ENCODE measurements around the gene PRR5L.

Gene PRR5L

DNA sequence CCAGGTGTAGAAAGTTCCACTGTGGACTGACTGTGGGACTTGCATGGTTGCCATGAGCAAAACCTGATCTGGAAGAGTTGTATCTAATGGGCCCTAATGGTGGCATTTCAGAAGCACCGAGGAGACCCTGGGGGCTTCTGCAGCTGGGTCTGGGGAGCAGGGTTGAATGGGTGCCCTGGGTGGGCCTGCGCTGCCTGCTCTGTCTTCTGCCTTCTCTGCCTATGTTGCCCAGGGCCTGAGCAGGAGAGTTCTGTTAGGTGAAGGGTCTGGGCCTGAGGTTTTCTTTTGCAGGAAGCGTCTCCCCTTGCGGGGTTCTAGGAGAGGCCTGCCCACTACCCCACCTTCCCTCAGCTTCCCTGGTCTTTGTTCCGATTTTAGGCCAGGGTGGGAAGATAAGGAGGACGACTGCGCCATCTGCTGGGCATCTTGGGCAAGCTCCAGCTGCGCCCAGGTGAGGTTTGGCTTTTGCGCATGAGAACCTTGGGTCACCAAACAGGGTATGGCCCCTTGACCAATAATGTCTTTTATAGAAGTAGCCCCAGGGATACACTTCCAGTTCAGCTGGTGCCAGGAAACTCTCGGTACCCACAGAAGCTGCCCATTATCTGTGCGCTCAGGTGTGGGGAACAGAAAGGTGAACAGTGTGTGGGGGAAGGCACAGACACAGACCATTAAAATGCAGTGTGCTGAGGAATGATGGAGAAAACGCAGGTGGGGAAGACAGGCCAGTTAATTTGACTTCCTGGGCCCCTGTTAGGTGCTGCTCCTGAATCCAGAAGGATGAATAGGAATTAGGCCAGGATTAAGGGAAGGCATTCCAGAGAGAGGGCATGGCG is 30.1 kb upstream of the PRR5L start:
- no peak overlapping the region for H3K9ac ChIP-seq (ENCODE audit: low read length)
- no peaks in the 10 kb centered on the region for H3K4me1 ChIP-seq (ENCODE audit: control insufficient read depth, insufficient read depth, low read length)
- no peak overlapping the region for H3K4me3 ChIP-seq (ENCODE audit: low read length)
- peaks cover 1% of the 10 kb centered on the region for H3K36me3 ChIP-seq (ENCODE audit: control insufficient read depth, insufficient read depth, low read length)
- H3K27ac ChIP-seq (ENCODE audit: low read depth, low read length), result no peak overlapping the region
- no peaks in the 10 kb centered on the region for H3K27me3 ChIP-seq (ENCODE audit: control insufficient read depth, insufficient read depth, low read length)

DNA sequence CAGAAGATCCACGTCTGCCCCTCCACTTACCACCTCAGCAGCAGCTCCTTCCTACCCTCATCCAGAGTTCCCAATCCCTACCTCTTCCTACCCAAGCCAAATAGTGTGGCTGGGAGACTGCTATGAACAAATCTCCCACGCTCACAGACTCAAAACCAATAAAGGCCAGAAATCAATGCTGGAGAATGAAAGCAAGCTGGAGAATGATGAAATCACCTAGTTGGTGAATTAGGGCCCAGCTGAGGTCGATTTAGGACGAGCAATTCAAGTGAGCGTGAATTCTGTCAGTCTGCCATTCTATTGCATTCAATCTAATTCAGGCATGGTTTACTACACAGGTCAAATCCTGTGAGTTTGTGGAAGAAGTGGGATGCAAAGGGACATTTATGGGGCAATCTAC is 29.3 kb upstream of the PRR5L start:
- Histone ChIP-seq H3K36me3 (ENCODE audit: control insufficient read depth, insufficient read depth, low read length) (peaks cover 7% of the 10 kb centered on the region), H3K4me1 (ENCODE audit: control insufficient read depth, insufficient read depth, low read length) (no peaks in the 10 kb centered on the region), H3K27me3 (ENCODE audit: control insufficient read depth, insufficient read depth, low read length) (no peaks in the 10 kb centered on the region), H3K4me3 (ENCODE audit: low read length) (no peak overlapping the region), H3K9ac (ENCODE audit: low read length) (no peak overlapping the region), H3K27ac (ENCODE audit: low read depth, low read length) (no peak overlapping the region)

DNA sequence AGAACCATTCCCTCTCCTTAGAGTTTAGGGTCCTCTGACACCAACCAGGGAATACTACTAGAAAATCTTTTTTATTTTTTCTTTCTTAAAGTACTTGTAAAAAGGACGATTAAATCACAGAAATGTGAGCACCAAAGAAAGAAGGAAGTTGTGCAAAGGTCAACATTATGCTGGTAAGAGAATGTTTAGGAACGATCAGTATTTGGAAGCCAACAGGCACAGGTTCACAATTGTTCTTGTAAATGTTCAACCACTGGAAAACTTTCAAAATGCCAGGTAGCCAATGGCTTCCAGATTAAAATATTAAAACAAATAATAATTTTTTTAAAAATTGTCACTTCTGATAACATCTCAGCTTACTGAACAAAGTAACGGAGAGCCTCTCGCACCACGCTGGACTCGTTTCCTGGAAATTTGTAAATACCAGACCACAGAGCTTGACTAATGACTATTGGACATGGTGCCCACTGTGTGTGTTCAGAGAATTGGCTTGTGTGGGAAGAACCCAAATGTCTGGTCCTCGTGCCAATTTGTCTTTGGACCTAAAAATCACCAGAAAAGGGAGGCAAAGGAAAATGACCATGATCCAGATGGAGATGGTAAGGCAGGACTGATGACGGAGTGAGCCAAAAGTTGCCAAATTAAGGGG is 27.6 kb upstream of the PRR5L start:
- Histone ChIP-seq H3K36me3 (ENCODE audit: control insufficient read depth, insufficient read depth, low read length) (peaks cover 15% of the 10 kb centered on the region), H3K4me1 (ENCODE audit: control insufficient read depth, insufficient read depth, low read length) (no peaks in the 10 kb centered on the region), H3K4me3 (ENCODE audit: low read length) (no peak overlapping the region), H3K27ac (ENCODE audit: low read depth, low read length) (no peak overlapping the region), H3K27me3 (ENCODE audit: control insufficient read depth, insufficient read depth, low read length) (no peaks in the 10 kb centered on the region), H3K9ac (ENCODE audit: low read length) (no peak overlapping the region)

DNA sequence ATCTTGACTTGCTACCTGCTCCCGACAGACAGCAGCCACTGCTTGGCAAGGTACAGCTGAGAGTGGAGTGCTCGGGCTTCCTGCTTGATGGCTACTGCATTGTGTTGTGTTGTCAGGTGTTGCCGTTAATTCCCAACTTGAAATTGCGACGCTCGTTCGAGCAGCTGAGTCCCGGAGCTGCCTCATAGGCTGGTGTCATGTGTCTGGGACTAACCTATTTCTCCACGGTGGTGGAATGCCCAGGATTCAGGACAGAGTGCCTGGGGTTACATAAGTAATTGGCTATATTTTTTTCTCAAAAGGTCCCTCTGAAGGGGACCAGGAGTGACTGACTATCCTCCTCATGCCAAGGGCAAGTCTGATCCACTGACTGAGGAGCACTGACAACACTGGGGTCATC is 25.4 kb upstream of the PRR5L start:
- H3K9ac ChIP-seq (ENCODE audit: low read length), result no peak overlapping the region
- no peak overlapping the region for H3K4me3 ChIP-seq (ENCODE audit: low read length)
- no peaks in the 10 kb centered on the region for H3K27me3 ChIP-seq (ENCODE audit: control insufficient read depth, insufficient read depth, low read length)
- H3K36me3 ChIP-seq (ENCODE audit: control insufficient read depth, insufficient read depth, low read length), result peaks cover 20% of the 10 kb centered on the region
- no peak overlapping the region for H3K27ac ChIP-seq (ENCODE audit: low read depth, low read length)
- H3K4me1 ChIP-seq (ENCODE audit: control insufficient read depth, insufficient read depth, low read length), result no peaks in the 10 kb centered on the region

DNA sequence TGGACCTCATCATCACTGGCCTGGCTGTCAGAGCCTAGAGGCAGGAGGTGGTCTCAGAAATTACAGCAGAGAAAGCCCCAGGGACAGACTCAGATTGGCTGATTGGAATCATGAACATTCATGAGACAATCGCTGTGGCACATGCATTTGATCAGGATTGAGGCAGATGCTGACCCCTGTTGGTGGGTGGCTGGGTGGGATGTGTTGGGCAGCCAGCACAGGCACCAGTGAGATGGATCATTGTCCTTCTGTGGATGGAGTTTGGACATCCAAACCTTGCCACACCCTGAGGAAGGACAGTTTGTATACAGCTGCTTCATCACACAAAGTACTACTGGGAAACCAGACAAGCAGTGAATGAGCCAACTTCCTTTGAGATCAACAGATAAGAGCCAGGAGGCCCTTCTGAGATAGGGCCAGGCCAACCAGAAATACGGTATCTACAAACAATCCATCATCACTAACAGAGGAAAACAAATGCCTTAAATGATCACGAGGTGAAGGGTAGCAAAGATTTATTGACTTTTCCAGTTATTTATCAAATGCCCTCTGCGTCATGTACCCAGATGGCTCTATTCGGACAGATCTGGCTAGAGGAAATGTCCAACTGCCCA is 24.2 kb upstream of the PRR5L start:
- Histone ChIP-seq H3K36me3 (ENCODE audit: control insufficient read depth, insufficient read depth, low read length) (peaks cover 26% of the 10 kb centered on the region), H3K9ac (ENCODE audit: low read length) (no peak overlapping the region), H3K27me3 (ENCODE audit: control insufficient read depth, insufficient read depth, low read length) (no peaks in the 10 kb centered on the region), H3K4me3 (ENCODE audit: low read length) (no peak overlapping the region), H3K27ac (ENCODE audit: low read depth, low read length) (no peak overlapping the region), H3K4me1 (ENCODE audit: control insufficient read depth, insufficient read depth, low read length) (no peaks in the 10 kb centered on the region)

DNA sequence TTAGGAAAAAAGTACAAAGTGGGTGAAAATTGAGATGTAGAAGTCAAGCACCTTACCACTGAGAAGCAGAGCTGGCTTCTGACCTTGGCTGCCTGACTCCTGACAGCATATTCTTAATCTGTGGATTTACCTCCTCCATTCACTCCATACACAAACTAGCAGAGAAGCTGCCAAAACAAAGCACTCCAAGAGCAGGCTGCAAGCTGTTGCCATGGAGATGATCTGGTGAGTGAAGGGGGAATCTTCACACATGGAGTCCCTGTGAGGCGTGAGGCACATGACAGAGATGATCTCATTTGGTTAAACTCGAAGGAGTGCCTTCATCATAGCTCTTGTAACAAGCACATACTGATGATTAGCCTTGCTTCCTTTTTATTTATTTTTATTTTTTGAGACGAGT is 23.0 kb upstream of the PRR5L start:
- H3K4me1 ChIP-seq (ENCODE audit: control insufficient read depth, insufficient read depth, low read length), result no peaks in the 10 kb centered on the region
- H3K9ac ChIP-seq (ENCODE audit: low read length), result no peak overlapping the region
- peaks cover 26% of the 10 kb centered on the region for H3K36me3 ChIP-seq (ENCODE audit: control insufficient read depth, insufficient read depth, low read length)
- no peaks in the 10 kb centered on the region for H3K27me3 ChIP-seq (ENCODE audit: control insufficient read depth, insufficient read depth, low read length)
- H3K4me3 ChIP-seq (ENCODE audit: low read length), result no peak overlapping the region
- H3K27ac ChIP-seq (ENCODE audit: low read depth, low read length), result no peak overlapping the region

DNA sequence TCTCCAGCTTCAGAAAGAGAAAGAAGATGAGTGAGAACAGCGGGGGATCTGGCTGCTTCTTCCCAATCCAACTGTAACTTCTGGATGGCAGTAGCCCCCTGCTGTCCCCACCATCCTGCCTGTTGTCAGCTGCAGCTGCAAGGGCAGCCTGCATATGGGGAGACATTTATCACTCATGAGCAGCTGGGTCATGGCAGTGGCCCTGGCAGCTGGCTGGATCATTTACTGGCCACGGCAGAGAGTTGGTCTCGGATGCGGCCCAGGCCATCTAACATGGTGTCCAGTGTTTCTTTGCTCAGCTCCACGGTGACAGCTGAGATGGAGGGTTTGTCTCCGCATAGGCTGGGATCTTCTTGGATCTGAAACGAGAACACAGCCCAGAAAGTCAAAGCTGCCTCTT is 21.7 kb upstream of the PRR5L start:
- no peak overlapping the region for H3K4me3 ChIP-seq (ENCODE audit: low read length)
- no peaks in the 10 kb centered on the region for H3K4me1 ChIP-seq (ENCODE audit: control insufficient read depth, insufficient read depth, low read length)
- peaks cover 32% of the 10 kb centered on the region for H3K36me3 ChIP-seq (ENCODE audit: control insufficient read depth, insufficient read depth, low read length)
- no peak overlapping the region for H3K9ac ChIP-seq (ENCODE audit: low read length)
- no peak overlapping the region for H3K27ac ChIP-seq (ENCODE audit: low read depth, low read length)
- H3K27me3 ChIP-seq (ENCODE audit: control insufficient read depth, insufficient read depth, low read length), result no peaks in the 10 kb centered on the region

DNA sequence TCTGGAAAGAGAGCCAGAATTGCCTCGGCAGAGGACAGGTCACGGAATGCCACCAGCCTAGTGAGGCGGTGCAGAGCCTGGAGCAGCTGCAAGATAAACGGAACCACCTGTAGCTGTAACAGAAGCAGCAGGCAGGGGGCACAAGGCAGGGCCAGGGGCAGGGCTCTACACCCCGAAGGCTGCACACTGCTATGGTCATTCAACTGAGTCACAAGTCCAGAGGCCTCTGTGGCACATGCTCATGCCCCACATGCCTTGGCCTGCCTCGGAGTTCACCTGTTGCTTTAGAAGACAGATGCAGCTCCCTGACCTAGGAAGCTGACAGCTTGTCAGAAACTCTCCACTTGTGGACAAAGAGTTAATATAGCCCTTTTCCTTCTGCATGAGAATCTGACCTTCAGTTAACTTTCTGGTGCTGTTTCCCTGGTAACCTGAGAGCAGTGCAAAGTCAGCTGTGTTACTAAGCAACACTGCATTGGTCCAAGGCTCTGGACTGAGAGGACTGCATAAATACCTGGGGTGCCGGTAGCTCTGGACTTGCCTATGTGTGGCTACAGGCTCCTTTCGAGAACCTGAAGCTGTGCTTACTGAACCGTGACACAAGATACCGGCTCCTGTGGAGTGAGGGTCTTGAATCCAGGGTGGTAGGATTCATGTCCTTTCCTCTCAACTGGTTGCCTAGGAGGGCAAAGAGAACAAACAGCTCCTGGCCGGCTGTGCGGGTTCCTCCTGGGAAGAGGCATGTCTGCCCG is 17.4 kb upstream of the PRR5L start:
- no peaks in the 10 kb centered on the region for H3K4me1 ChIP-seq (ENCODE audit: control insufficient read depth, insufficient read depth, low read length)
- no peak overlapping the region for H3K4me3 ChIP-seq (ENCODE audit: low read length)
- H3K27me3 ChIP-seq (ENCODE audit: control insufficient read depth, insufficient read depth, low read length), result no peaks in the 10 kb centered on the region
- H3K9ac ChIP-seq (ENCODE audit: low read length), result no peak overlapping the region
- no peak overlapping the region for H3K27ac ChIP-seq (ENCODE audit: low read depth, low read length)
- H3K36me3 ChIP-seq (ENCODE audit: control insufficient read depth, insufficient read depth, low read length), result peaks cover 19% of the 10 kb centered on the region

DNA sequence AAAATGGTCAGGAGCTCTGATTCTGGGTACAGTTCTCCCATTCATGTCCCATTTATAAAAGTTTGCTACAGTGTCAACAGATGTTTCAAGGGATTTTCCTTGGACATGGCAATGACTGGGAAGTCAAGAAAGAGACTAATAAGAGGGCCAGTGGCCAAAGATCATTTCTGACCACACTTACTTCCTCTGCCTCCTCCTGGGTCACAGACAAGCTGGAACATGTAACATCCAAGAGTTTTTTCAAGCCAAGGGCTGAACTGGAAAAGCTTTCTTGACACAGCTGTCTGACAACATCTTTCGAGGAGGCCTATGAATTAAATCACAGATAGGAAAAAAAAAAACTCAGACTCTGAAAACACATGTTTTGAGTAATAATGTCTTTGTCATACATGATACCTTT is 15.6 kb upstream of the PRR5L start:
- Histone ChIP-seq H3K36me3 (ENCODE audit: control insufficient read depth, insufficient read depth, low read length) (peaks cover 15% of the 10 kb centered on the region), H3K4me1 (ENCODE audit: control insufficient read depth, insufficient read depth, low read length) (no peaks in the 10 kb centered on the region), H3K4me3 (ENCODE audit: low read length) (no peak overlapping the region), H3K27ac (ENCODE audit: low read depth, low read length) (no peak overlapping the region), H3K9ac (ENCODE audit: low read length) (no peak overlapping the region), H3K27me3 (ENCODE audit: control insufficient read depth, insufficient read depth, low read length) (no peaks in the 10 kb centered on the region)

DNA sequence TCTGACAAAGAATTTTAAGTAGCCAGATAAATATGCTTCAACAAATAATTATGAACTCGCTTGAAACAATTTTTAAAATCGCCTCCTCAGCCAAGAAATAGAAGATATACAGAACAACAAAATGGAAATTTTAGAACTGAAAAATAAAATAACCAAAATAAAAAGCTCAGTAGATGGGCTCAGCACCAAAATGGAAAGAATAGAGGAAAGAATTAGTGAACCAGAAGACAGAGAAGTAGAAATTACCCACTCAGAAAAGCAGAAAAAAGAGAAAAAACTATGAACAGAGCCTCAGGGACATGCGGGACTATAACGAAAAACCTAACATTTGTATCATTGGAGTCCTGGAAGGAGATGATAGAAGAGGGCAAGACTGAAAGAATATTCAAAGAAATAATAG is 14.2 kb upstream of the PRR5L start:
- Histone ChIP-seq H3K9ac (ENCODE audit: low read length) (no peak overlapping the region), H3K27me3 (ENCODE audit: control insufficient read depth, insufficient read depth, low read length) (no peaks in the 10 kb centered on the region), H3K4me1 (ENCODE audit: control insufficient read depth, insufficient read depth, low read length) (no peaks in the 10 kb centered on the region), H3K27ac (ENCODE audit: low read depth, low read length) (no peak overlapping the region), H3K36me3 (ENCODE audit: control insufficient read depth, insufficient read depth, low read length) (peaks cover 8% of the 10 kb centered on the region), H3K4me3 (ENCODE audit: low read length) (no peak overlapping the region)

DNA sequence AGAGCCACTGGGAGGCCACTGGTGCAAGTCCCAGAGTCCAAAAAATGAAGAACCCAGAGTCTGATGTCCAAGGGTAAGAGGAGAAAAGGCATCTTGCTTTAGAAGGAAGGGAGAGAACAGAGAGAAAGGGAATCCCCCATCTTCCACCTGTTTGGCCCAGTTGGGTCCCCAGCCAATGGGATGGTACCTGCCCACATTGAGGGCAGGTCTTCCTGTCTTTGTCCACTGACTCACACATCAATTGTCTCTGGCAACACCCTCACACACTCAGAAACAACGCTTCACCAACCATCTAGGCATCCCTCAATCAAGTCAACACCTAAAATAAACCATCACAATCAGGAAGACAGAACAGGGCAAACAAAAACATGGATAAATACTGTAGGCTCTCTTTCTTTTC is 13.2 kb upstream of the PRR5L start:
- Histone ChIP-seq H3K27me3 (ENCODE audit: control insufficient read depth, insufficient read depth, low read length) (no peaks in the 10 kb centered on the region), H3K9ac (ENCODE audit: low read length) (no peak overlapping the region), H3K4me3 (ENCODE audit: low read length) (no peak overlapping the region), H3K36me3 (ENCODE audit: control insufficient read depth, insufficient read depth, low read length) (peaks cover 8% of the 10 kb centered on the region), H3K27ac (ENCODE audit: low read depth, low read length) (no peak overlapping the region), H3K4me1 (ENCODE audit: control insufficient read depth, insufficient read depth, low read length) (peaks cover 2% of the 10 kb centered on the region)

DNA sequence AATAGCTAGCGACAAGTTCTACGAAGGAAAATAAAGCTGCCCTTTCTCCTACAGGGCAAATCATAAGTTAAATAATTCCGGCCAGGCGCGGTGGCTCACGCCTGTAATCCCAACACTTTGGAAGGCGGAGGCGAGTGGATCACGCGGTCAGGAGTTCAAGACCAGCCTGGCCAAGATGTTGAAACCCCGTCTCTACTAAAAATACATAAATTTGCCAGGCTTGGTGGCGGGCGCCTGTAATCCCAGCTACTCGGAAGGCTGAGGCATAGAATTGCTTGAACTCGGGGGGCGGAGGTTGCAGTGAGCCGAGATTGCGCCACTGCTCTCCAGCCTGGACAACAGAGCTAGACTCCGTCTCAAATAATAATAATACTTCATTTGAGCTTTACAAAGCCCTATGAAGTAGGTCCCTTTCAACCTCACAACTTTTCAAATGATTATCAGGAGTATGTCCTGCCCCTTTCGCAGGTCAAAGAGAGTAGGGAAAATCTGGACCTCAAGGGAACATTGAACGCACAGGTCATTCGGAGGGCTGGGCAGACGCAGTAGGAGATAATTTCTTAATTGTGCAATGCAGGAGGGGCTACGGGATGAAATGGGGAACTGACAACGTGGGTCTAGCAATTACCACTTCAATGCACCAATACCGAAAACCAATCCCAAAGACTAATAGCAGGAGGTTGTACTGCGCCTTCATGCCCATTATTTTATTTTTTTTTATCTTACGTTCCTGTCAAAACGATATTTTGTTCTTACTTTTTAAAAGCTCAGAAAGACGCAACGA is 7.5 kb upstream of the PRR5L start:
- Histone ChIP-seq H3K27ac (ENCODE audit: low read depth, low read length) (no peak overlapping the region), H3K4me1 (ENCODE audit: control insufficient read depth, insufficient read depth, low read length) (peaks cover 3% of the 10 kb centered on the region), H3K9ac (ENCODE audit: low read length) (peak overlapping the region; percentile 6), H3K27me3 (ENCODE audit: control insufficient read depth, insufficient read depth, low read length) (no peaks in the 10 kb centered on the region), H3K36me3 (ENCODE audit: control insufficient read depth, insufficient read depth, low read length) (no peaks in the 10 kb centered on the region), H3K4me3 (ENCODE audit: low read length) (peak overlapping the region; percentile 77)
